Uterus (tissue), 2 donors: ENCODE data around the gene SRPK2.

Source experiments
- POLR2A ChIP-seq, 2 donors: fragments of 450-650 bp; IDR thresholded peaks; one replicate each; pipeline ENCODE4 v1.6.1; 2016; ENCODE audit warnings: antibody characterized with exemption in 2 of 2, mild to moderate bottlenecking in 1 of 2, moderate library complexity in 1 of 2
- TF ChIP-seq, protein P1 (sequence below), 4 experiments: fragments of 200-600 bp in 2 of 4; fragments of 450-650 bp in 2 of 4; sonication (generic) in 2 of 4; IDR thresholded peaks; one replicate each; pipeline ENCODE4 v1.5.1; 2016 to 2019; ENCODE audit warnings: antibody characterized with exemption in 4 of 4, mild to moderate bottlenecking in 2 of 4, moderate library complexity in 1 of 4

DNA sequence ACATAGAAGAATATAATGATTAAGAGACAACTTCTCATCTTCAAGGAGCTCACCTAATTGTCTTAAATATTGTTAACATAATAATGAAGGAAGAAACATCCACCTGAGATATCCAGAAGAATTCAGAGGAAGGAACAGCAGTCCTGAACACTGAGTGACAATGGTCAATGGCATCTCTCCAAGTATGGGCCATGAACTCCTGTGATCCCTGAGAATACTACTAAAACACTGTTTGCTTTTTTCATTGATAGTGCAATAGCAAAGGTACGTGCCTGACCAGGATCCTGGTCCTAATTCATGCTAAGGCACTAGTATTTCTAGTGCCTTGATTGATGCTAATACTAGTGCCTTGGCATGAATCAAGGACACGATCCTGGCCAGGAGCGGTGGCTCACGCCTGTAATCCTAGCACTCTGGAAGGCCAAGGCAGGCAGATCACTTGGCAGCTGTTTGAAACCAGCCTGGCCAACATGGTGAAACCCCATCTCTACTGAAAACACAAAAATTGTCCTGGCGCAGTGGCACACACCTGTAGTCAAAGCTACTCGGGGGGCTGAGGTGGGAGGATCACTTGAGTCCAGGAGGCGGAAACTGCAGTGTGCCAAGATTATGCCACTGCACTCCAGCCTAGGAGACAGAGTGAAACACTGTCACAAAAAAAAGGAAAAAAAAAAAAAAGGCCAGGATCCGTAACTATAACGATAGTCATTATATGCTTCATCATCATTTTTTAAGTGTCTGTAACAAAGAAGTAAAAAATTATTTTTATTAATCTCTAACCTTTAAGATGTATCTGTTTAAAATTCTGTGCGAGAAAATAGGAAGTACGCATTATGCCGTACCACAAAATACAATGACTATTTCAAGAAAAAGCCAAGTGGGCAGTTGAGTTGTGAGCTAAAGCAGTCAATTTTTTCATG, 49.1 kb downstream of the SRPK2 start:
- TF ChIP-seq, protein P1, sequence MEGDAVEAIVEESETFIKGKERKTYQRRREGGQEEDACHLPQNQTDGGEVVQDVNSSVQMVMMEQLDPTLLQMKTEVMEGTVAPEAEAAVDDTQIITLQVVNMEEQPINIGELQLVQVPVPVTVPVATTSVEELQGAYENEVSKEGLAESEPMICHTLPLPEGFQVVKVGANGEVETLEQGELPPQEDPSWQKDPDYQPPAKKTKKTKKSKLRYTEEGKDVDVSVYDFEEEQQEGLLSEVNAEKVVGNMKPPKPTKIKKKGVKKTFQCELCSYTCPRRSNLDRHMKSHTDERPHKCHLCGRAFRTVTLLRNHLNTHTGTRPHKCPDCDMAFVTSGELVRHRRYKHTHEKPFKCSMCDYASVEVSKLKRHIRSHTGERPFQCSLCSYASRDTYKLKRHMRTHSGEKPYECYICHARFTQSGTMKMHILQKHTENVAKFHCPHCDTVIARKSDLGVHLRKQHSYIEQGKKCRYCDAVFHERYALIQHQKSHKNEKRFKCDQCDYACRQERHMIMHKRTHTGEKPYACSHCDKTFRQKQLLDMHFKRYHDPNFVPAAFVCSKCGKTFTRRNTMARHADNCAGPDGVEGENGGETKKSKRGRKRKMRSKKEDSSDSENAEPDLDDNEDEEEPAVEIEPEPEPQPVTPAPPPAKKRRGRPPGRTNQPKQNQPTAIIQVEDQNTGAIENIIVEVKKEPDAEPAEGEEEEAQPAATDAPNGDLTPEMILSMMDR (IDR thresholded peaks at IDR 0.05), result no peak
- no peak for TF ChIP-seq POLR2A (IDR thresholded peaks at IDR 0.05)
